ENCODE results near the gene UBASH3B. TPM values are rescaled to one million over a fixed set of nuclear protein-coding genes. Genes with fewer than 3 reads are reported as not detected.
A peak's percentile ranks its signal among the peaks of the same experiment; 100 is the strongest.

Gene UBASH3B
- total RNA-seq, 4 donors from 2014 or later = 2.7 to 16.4 (median 9.7) TPM

GRCh38 chr11:122755941-122756340 is 100.4 kb downstream of the UBASH3B start:
- 76 to 89% methylated on average over 5 of the region's 5 CpGs for WGBS, 2 donors
- no peaks in the 10 kb centered on the region for H3K27me3 ChIP-seq
- TF ChIP-seq POLR2A (IDR thresholded peaks at IDR 0.05) (no peak), CTCF (IDR thresholded peaks at IDR 0.05) (no peak)
- H3K4me3 ChIP-seq = no peak overlapping the region
- no peak for DNase-seq
- no peaks in the 10 kb centered on the region for H3K36me3 ChIP-seq
- intact Hi-C loops (cut with DNase I) = no loop called here
- peak overlapping the region in 1 of 4 donors; percentile 14 for H3K27ac ChIP-seq
- no peaks in the 10 kb centered on the region for H3K9me3 ChIP-seq
- peaks cover 0 to 12% (median 0%) of the 10 kb centered on the region in 3 donors for H3K4me1 ChIP-seq

GRCh38 chr11:122756417-122756816 is 100.9 kb downstream of the UBASH3B start:
- Histone ChIP-seq H3K9me3 (no peaks in the 10 kb centered on the region), H3K36me3 (no peaks in the 10 kb centered on the region), H3K27me3 (no peaks in the 10 kb centered on the region), H3K4me3 (no peak overlapping the region), H3K27ac (no peak overlapping the region), H3K4me1 (peaks cover 0 to 12% (median 0%) of the 10 kb centered on the region in 3 donors)
- peak in 1 of 6 experiments; percentile 24 for TF ChIP-seq CTCF (IDR thresholded peaks at IDR 0.05)
- no peak for TF ChIP-seq POLR2A (IDR thresholded peaks at IDR 0.05)
- peak; percentile 9 for DNase-seq
- intact Hi-C loops (cut with DNase I) = no loop called here

GRCh38 chr11:122757201-122757600 is 101.7 kb downstream of the UBASH3B start:
- 97 to 100% methylated on average over 2 to 3 of the region's 3 CpGs for WGBS, 2 donors
- H3K27me3 ChIP-seq = no peaks in the 10 kb centered on the region
- no peaks in the 10 kb centered on the region for H3K9me3 ChIP-seq
- DNase-seq = no peak
- no peak overlapping the region for H3K4me3 ChIP-seq
- peaks cover 0 to 12% (median 0%) of the 10 kb centered on the region in 3 donors for H3K4me1 ChIP-seq
- no peaks in the 10 kb centered on the region for H3K36me3 ChIP-seq
- H3K27ac ChIP-seq = no peak overlapping the region
- TF ChIP-seq CTCF (IDR thresholded peaks at IDR 0.05) = no peak
- no peak for TF ChIP-seq POLR2A (IDR thresholded peaks at IDR 0.05)
- intact Hi-C loops (cut with DNase I) = no loop called here

- WGBS, 2 donors = 76 to 81% methylated on average over 4 to 8 of the region's 8 CpGs
- no peaks in the 10 kb centered on the region for H3K36me3 ChIP-seq
- H3K27ac ChIP-seq = no peak overlapping the region
- no peaks in the 10 kb centered on the region for H3K27me3 ChIP-seq
- intact Hi-C loops (cut with DNase I) = no loop called here
- H3K4me3 ChIP-seq = no peak overlapping the region
- TF ChIP-seq POLR2A (IDR thresholded peaks at IDR 0.05) (no peak), CTCF (IDR thresholded peaks at IDR 0.05) (no peak)
- H3K4me1 ChIP-seq = peaks cover 0 to 12% (median 0%) of the 10 kb centered on the region in 3 donors
- DNase-seq = no peak
- H3K9me3 ChIP-seq = no peaks in the 10 kb centered on the region
Measured at GRCh38 chr11:122758339-122758738, 102.8 kb downstream of the UBASH3B start.

- intact Hi-C loops (cut with DNase I) = no loop called here
- Histone ChIP-seq H3K9me3 (no peaks in the 10 kb centered on the region), H3K27me3 (no peaks in the 10 kb centered on the region), H3K4me3 (no peak overlapping the region), H3K4me1 (peaks cover 0 to 12% (median 0%) of the 10 kb centered on the region in 3 donors), H3K27ac (no peak overlapping the region), H3K36me3 (no peaks in the 10 kb centered on the region)
- DNase-seq = no peak
- WGBS, 2 donors = 24 to 25% methylated on average over 2 to 5 of the region's 5 CpGs
- TF ChIP-seq POLR2A (IDR thresholded peaks at IDR 0.05) = no peak
- no peak for TF ChIP-seq CTCF (IDR thresholded peaks at IDR 0.05)
Measured at GRCh38 chr11:122758974-122759373, 103.5 kb downstream of the UBASH3B start.
